GM18508 (cell line): ENCODE results near the gene MTNR1A.

Experiments
- ATAC-seq: cut with Tn5 transposase; IDR thresholded peaks from one replicate; pipeline ENCODE4 v1.9.1; 2021; ENCODE audit warnings: moderate number of reproducible peaks; ENCODE audit not compliant: insufficient read depth, unreplicated experiment

MTNR1A gene

DNA sequence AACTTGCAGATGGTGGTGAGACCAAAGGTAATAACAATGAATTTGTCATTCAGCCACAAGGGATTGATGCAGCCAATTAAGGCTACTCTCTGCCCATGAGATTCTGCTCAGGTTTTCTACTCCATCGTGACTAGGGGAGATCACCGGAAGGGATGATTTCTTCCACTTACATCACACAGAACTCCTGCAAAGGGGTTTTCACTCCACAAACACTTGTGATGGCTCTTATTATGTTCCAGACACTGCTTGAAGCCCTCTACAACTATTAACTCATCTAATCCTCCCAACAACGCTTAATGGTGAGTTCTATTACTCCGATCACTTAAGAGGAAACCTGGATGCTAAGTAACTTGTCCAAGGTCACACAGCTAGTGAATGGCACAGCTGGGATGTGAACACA is 55.9 kb downstream of the MTNR1A start:
- no peak for ATAC-seq

DNA sequence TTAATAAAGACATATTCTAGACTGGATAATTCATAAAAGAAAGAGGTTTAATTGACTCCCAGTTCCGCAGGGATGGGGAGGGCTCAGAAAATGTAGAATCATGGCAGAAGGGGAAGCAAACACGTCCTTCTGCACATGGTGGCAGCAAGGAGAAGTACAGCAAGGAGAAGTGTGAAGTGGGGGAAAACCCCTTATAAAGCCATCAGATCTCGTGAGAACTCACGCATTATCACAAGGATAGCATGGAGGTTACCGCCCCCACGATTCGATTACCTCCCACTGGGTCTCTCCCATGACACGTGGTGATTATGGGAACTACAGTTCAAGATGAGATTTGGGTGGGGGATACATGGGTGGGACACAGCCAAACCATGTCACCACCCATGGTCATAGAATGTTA is 58.3 kb downstream of the MTNR1A start:
- no peak for ATAC-seq

DNA sequence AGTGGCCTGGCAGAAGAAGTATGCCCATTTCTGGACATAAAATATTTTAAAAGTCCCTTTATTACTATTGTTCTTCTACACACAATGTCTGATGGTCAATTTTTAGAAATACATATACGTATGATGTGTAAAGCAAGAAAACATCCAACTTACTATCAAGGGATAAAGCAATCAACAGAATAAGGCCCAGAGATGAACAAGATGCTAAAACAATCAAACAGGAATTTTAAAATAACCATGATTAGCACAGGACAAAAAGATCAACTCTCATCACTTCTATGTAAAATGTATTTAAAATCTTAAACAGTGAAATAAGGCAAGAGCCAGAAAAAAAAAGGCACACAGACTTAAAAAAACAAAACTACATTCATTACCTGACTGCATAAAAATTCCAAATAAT is 60.9 kb downstream of the MTNR1A start:
- ATAC-seq = no peak

DNA sequence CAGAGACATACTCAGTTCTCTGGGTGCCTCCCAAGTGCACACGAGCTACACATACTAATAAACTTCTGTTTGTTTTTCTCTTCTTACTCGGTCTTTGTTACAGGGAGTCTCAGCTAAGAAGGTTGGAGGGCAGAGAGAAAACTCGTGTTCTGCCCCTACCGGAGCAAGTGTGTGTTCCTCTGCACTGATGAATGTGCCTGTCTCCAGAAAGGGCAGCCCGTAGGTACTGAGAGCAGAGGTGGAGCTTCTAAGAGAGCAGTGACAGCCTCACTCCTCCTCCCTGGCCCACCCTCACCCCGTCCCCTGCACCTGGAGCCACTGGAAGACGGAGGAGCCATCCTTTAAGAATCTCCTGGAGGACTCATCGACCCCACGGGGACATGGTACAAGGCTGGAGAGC is 67.6 kb downstream of the MTNR1A start:
- ATAC-seq = no peak

DNA sequence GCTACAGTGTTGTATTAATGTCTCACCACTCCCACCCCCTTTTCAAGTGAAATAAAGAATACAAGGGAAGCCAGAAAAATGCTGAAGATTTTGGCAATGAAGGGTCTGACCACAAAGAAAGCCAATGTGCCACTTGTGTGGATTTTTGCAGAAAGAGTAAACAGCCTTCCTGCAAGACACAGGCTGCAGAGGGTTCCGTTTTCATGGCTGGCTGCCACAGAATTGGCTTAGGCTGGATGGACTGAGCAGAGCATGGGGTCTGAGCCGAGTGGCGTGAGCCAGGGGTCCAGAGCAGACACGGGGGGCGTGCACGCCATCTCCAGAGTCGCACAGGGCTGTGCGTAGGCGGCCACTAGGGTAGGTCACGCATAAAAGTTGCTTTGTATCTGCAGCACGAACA is 69.2 kb downstream of the MTNR1A start:
- no peak for ATAC-seq

DNA sequence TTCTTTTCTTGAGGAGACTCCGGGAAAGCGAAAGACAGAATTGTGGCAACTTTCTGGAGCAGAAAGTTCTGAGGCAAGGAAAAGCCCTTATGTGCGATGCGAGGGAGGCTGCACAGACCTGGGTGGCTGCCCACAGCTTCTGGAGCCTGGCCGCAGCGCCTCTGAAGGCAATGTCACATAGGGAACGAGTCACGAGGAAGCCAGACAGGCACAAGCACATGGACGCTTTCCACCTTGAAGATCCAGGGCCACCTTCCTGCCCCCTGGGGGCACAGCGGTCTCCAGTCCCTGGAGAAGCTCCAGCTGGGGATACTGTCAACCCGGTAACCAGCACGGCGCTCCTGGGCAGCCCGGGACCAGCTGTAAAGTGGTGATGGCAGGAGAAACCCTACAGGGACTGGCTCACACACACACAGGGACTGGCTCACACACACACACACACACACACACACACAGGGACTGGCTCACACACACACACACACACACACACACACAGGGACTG is 69.8 kb downstream of the MTNR1A start:
- no peak for ATAC-seq

DNA sequence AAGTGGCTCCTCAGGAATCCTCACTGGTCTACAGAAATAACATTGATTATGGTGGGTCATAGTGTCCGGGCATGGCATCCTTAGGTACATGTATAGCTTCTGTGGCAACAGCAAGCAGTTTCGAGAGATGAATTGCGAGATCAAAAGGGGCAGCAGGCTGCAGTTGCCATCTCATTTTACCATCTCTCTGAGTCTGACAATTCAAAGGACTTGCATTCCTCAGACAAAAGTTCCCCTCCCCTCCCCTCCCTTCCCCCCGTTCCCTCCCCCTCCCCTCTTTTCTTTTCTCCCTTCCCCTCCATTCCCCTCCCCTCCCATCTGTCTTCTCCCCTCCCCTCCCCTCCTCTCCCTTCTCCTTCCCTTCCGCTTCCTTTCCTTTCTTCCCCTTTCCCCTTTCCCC is 70.2 kb downstream of the MTNR1A start:
- ATAC-seq = no peak

DNA sequence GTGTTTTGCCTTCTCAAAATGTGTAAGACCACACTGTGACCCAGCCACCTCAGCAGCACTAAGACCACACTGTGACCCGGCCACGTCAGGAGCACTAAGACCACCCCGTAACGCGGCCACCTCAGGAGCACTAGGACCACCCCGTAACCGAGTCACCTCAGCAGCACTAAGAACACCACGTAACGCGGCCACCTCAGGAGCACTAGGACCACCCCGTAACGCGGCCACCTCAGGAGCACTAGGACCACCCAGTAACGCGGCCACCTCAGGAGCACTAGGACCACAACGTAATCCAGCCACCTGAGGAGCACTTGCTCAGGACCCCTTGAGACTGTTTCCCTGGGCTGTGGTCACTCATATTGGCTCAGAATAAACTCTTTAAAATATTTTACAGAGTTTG is 71.7 kb downstream of the MTNR1A start:
- no peak for ATAC-seq
